Liver (tissue), 3 donors: Measurements from ENCODE around the gene TRMT11.

Source experiments
- ATF3 ChIP-seq: IDR thresholded peaks from 2 replicates; pipeline ENCODE4 v1.6.1; 2016; ENCODE audit warnings: antibody characterized with exemption
- FOXA1 ChIP-seq: IDR thresholded peaks from 2 replicates; pipeline ENCODE4 v1.6.1; 2016; ENCODE audit warnings: antibody characterized with exemption
- HNF4A ChIP-seq, 2 donors: conservative IDR thresholded peaks; 2 replicates each; pipeline ENCODE4 v1.6.1; 2016; ENCODE audit warnings: antibody characterized with exemption in 2 of 2, mild to moderate bottlenecking in 2 of 2
- HNF4G ChIP-seq: IDR thresholded peaks from 2 replicates; pipeline ENCODE4 v1.6.1; 2016; ENCODE audit warnings: antibody characterized with exemption
- JUND ChIP-seq, 2 donors: IDR thresholded peaks; 2 replicates each; pipeline ENCODE4 v1.6.1; 2016; ENCODE audit warnings: antibody characterized with exemption in 2 of 2
- NR2F2 ChIP-seq: IDR thresholded peaks from 2 replicates; pipeline ENCODE4 v1.6.1; 2016; ENCODE audit warnings: antibody characterized with exemption
- RAD21 ChIP-seq, 2 donors: IDR thresholded peaks; 2 replicates each; pipeline ENCODE4 v1.6.1; 2016; ENCODE audit warnings: antibody characterized with exemption in 2 of 2, mild to moderate bottlenecking in 2 of 2
- REST ChIP-seq: IDR thresholded peaks from 2 replicates; pipeline ENCODE4 v1.6.1; 2016; ENCODE audit warnings: antibody characterized with exemption, mild to moderate bottlenecking
- RXRA ChIP-seq, 2 donors: IDR thresholded peaks; 2 replicates each; pipeline ENCODE4 v1.6.1; 2017 to 2018; ENCODE audit warnings: antibody characterized with exemption in 2 of 2, mild to moderate bottlenecking in 1 of 2
- TAF1 ChIP-seq: conservative IDR thresholded peaks from 2 replicates; pipeline ENCODE4 v1.6.1; 2016; ENCODE audit warnings: antibody characterized with exemption, mild to moderate bottlenecking
- YY1 ChIP-seq: IDR thresholded peaks from 2 replicates; pipeline ENCODE4 v1.6.1; 2016; ENCODE audit warnings: antibody characterized with exemption, mild to moderate bottlenecking
- TF ChIP-seq, protein P1 (sequence below): fragments of 150-350 bp; IDR thresholded peaks from 2 replicates; pipeline ENCODE4 v1.5.1; 2017; ENCODE audit warnings: improper control_type of control experiment, low read depth, low read length; ENCODE audit not compliant: missing input control
- TF ChIP-seq, protein P2 (sequence below): IDR thresholded peaks from 2 replicates; pipeline ENCODE4 v1.6.1; 2016; ENCODE audit warnings: antibody characterized with exemption
- TF ChIP-seq, protein P3 (sequence below): IDR thresholded peaks from 2 replicates; pipeline ENCODE4 v1.6.1; 2016; ENCODE audit warnings: antibody characterized with exemption
- donor health status: healthy.
- donor health status: healthy.

GRCh38 chr6:125991653-125992052 lies 5.3 kb downstream of the TRMT11 start:
- TF ChIP-seq, protein P1, sequence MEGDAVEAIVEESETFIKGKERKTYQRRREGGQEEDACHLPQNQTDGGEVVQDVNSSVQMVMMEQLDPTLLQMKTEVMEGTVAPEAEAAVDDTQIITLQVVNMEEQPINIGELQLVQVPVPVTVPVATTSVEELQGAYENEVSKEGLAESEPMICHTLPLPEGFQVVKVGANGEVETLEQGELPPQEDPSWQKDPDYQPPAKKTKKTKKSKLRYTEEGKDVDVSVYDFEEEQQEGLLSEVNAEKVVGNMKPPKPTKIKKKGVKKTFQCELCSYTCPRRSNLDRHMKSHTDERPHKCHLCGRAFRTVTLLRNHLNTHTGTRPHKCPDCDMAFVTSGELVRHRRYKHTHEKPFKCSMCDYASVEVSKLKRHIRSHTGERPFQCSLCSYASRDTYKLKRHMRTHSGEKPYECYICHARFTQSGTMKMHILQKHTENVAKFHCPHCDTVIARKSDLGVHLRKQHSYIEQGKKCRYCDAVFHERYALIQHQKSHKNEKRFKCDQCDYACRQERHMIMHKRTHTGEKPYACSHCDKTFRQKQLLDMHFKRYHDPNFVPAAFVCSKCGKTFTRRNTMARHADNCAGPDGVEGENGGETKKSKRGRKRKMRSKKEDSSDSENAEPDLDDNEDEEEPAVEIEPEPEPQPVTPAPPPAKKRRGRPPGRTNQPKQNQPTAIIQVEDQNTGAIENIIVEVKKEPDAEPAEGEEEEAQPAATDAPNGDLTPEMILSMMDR = no peak
- TF ChIP-seq REST = no peak
- TF ChIP-seq FOXA1 = no peak
- no peak for TF ChIP-seq TAF1
- TF ChIP-seq, protein P2, sequence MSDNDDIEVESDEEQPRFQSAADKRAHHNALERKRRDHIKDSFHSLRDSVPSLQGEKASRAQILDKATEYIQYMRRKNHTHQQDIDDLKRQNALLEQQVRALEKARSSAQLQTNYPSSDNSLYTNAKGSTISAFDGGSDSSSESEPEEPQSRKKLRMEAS = no peak
- TF ChIP-seq JUND (IDR thresholded peaks at IDR 0.05) = no peak
- no peak for TF ChIP-seq RAD21 (IDR thresholded peaks at IDR 0.05)
- peak; percentile 32 to 49 for TF ChIP-seq HNF4A (conservative IDR thresholded peaks at IDR 0.05)
- no peak for TF ChIP-seq ATF3
- TF ChIP-seq YY1 = peak; percentile 16
- TF ChIP-seq HNF4G = no peak
- TF ChIP-seq NR2F2 = no peak
- TF ChIP-seq, protein P3, sequence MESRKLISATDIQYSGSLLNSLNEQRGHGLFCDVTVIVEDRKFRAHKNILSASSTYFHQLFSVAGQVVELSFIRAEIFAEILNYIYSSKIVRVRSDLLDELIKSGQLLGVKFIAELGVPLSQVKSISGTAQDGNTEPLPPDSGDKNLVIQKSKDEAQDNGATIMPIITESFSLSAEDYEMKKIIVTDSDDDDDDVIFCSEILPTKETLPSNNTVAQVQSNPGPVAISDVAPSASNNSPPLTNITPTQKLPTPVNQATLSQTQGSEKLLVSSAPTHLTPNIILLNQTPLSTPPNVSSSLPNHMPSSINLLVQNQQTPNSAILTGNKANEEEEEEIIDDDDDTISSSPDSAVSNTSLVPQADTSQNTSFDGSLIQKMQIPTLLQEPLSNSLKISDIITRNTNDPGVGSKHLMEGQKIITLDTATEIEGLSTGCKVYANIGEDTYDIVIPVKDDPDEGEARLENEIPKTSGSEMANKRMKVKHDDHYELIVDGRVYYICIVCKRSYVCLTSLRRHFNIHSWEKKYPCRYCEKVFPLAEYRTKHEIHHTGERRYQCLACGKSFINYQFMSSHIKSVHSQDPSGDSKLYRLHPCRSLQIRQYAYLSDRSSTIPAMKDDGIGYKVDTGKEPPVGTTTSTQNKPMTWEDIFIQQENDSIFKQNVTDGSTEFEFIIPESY = no peak
- TF ChIP-seq RXRA (IDR thresholded peaks at IDR 0.05) = peak; percentile 70 to 82
